Brain pericyte (primary cell): ENCODE measurements around the gene SLC17A4.

ENCODE experiments used
- DNase-seq: peaks from one replicate; pipeline ENCODE4 v3.0.0-alpha.2; 2012; ENCODE audit warnings: low read depth, low spot score

The SLC17A4 gene

DNA sequence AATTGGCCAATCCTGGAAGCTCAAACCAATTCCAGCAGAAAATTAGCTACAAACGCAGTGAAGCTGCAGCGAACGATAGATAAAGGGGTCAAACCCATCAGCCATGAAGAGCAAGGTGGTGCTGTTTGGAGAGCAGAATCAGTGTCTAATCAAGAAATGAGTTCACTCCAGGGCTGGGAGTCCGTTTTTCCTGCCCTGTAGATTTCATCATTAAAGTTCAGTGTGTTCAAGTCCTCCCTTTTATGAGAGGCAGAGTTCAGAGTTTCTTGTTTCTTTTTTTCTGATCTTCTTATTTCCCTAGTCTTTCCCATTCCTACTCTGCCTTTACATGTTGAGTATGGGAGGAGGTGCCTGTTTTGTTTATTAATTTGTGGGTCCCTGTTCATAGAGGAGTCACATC, 46.9 kb downstream of the SLC17A4 start:
- no peak for DNase-seq

DNA sequence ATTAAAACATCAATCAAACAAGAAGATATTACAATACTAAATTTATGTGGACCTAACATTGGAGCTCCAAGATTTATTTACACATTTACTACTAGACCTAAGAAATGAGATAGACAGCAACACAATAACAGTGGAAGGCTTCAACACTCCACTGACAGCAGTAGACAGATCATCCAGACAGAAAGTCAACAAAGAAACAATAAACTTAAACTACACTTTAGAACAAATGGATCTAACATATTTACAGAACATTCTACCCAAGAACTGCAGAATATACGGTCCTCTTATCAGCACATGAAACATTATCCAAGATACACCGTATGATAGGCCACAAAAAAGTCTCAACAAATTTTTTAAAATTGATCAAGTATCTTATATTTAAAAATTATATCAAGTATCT, 50.3 kb downstream of the SLC17A4 start:
- no peak for DNase-seq

DNA sequence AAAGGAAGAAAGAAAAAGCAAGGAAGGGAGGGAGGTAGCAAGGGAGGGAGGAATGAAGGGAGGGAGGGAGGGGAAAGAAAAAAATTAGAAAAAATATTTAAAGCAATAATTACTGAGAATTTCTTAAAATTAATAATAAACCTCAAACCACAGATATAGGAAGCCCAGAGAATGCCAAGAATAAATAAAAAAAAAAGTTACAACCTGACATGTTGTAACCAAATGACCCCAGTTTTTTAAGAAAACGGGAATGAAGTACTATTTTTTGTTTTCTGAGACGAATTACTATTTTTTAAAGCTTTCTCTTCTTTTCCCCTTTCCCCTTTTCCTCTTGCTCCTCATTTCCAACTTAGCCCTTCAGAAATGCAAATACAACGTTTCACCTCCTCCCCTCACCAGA, 60.7 kb downstream of the SLC17A4 start:
- no peak for DNase-seq

DNA sequence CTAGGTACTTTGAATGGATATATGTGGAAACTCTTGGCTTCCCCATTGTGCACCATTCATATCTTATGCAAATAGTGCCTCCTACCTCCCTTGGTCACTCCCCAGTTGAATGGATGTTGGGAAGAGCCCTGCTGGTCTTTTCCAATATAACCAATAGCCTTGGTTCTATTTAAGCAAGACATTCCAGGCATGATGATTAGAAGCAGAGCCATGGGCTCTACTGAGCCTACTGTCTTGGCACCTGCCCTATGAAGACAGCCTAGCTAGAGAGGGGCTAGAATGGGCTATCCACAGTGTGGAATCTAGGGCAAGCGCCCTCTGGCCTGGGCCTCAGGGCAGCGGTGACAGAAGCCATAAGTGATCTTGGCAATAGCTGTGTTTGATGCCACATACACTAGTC, 61.7 kb downstream of the SLC17A4 start:
- DNase-seq = no peak

DNA sequence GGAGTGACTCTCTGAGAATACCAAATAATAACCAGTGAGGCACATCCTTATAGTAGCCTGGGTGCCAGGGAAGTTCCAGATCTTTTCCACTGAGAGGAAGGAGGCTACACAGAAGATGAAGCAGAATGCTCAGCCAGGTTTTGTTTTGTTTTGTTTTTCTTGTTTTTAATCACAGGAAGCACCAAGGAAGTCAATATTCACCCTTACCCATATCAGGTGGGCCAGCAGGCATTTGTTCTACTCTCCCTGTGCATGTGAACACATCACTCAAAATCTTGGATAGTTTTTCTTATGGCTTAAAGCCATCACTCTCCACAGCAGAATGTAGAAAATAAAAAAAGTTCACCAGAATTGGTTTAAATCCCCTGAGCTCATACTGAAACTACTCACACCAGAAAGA, 66.8 kb downstream of the SLC17A4 start:
- no peak for DNase-seq

DNA sequence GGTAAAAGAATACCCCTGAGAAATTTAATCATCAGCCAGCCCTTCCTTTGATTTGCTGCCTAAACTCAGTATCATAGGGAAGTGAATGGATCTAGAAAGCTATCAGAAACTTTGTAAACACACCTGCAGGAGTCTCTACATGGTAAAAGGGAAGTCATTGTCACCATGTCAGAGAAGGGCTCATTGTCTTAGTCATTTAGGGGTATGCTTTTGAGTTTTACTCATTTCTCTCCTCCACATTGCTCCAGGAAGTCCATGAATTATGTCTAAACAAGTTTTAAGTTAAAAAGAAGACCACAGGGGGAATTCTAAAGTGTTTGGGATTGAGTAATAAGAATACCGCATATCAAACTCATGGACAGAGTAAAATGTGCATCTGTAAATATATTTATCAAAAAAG, 74.8 kb downstream of the SLC17A4 start:
- DNase-seq = no peak

DNA sequence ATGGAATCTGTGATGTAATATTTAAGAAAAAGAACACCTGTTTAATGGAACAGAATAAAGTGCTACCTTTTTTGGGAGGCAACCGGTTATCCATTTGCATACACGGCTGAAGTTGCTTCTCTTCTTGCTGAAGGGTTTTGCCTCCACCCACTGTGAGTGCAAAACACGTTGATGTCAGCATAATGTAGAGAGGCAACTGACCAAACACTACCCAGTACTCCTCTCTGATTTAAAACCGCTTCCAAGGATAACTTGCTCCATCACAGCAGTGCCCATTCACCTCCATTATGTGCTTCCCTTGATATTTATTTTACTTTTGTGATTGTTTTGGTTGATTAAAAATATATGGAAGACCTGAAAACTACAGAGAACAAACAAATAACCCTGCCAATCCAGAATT, 75.9 kb downstream of the SLC17A4 start:
- no peak for DNase-seq
